Fibroblast of skin of left quadriceps (primary cell): ENCODE measurements around the gene SMIM41.

ENCODE experiments used
- DNase-seq, 2 experiments: peaks; one replicate each; pipeline ENCODE4 v3.0.0-alpha.2; 2013; ENCODE audit warnings: low read depth in 2 of 2

Gene SMIM41

GRCh38 chr12:52063082-52063924 is 16.2 kb upstream of the SMIM41 start:
- no peak for DNase-seq

- DNase-seq, result no peak
Measured at GRCh38 chr12:52063981-52064649, 15.4 kb upstream of the SMIM41 start.

GRCh38 chr12:52066346-52067080 is 13.0 kb upstream of the SMIM41 start:
- DNase-seq, result no peak

GRCh38 chr12:52067081-52067374 is 12.5 kb upstream of the SMIM41 start:
- no peak for DNase-seq

GRCh38 chr12:52069327-52070184 is 9.9 kb upstream of the SMIM41 start, which contains the start of gene ATG101:
Gene ATG101, plus strand, starts transcription at chr12:52069978. Its CDS starts 3,673 bp downstream, at chr12:52073651.
- peak; percentile 91 to 92 for DNase-seq

GRCh38 chr12:52070185-52070925 is 9.1 kb upstream of the SMIM41 start:
- no peak for DNase-seq

GRCh38 chr12:52073531-52074381 is 5.7 kb upstream of the SMIM41 start:
- DNase-seq, result peak; percentile 43 to 49

- DNase-seq, result no peak
Measured at GRCh38 chr12:52074971-52075724, 4.4 kb upstream of the SMIM41 start.

- no peak for DNase-seq
Measured at GRCh38 chr12:52076811-52077210, 2.7 kb upstream of the SMIM41 start.

- no peak for DNase-seq
Measured at GRCh38 chr12:52078276-52078675, 1.2 kb upstream of the SMIM41 start.

- DNase-seq, result no peak
Measured at GRCh38 chr12:52080403-52081251, 1.1 kb downstream of the SMIM41 start.

GRCh38 chr12:52081263-52081733 is 1.8 kb downstream of the SMIM41 start:
- no peak for DNase-seq

GRCh38 chr12:52082026-52082668 is 2.6 kb downstream of the SMIM41 start:
- DNase-seq, result no peak

GRCh38 chr12:52082669-52082987 is 3.1 kb downstream of the SMIM41 start:
- DNase-seq, result no peak

- peak; percentile 10 to 19 for DNase-seq
Measured at GRCh38 chr12:52082988-52083637, 3.6 kb downstream of the SMIM41 start.

- no peak for DNase-seq
Measured at GRCh38 chr12:52083638-52083996, 4.1 kb downstream of the SMIM41 start.

- DNase-seq, result no peak
Measured at GRCh38 chr12:52084491-52085231, 5.2 kb downstream of the SMIM41 start.
